Non-pigmented ciliary epithelial cell (primary cell): ENCODE results near the gene CCDC174.
"Not testable (repeated sequence)": the region's sequence is repeated elsewhere in the genome, so short reads cannot be mapped to it uniquely, and the experiment has no call there.

ENCODE experiments used
- DNase-seq: peaks from one replicate; pipeline ENCODE4 v3.0.0-alpha.2; 2010; ENCODE audit warnings: low read depth

The CCDC174 gene

GRCh38 chr3:14652360-14652907 lies 872 bp downstream of the CCDC174 start:
- DNase-seq: not testable (repeated sequence)

- no peak for DNase-seq
Measured at GRCh38 chr3:14657579-14657978, 6.0 kb downstream of the CCDC174 start.

GRCh38 chr3:14658978-14659377 lies 7.4 kb downstream of the CCDC174 start:
- no peak for DNase-seq

GRCh38 chr3:14660942-14661341 lies 9.4 kb downstream of the CCDC174 start:
- no peak for DNase-seq

GRCh38 chr3:14663396-14664135 lies 12.0 kb downstream of the CCDC174 start:
- DNase-seq: no peak

GRCh38 chr3:14664170-14664569 lies 12.6 kb downstream of the CCDC174 start:
- DNase-seq: no peak

- DNase-seq: no peak
Measured at GRCh38 chr3:14672588-14672987, 21.0 kb downstream of the CCDC174 start.

GRCh38 chr3:14674841-14675240 lies 23.3 kb downstream of the CCDC174 start, which contains the start of gene C3orf20:
Gene C3orf20, plus strand, starts transcription at chr3:14675141. Its CDS starts 7,573 bp downstream, at chr3:14682714.
- DNase-seq: no peak

GRCh38 chr3:14676881-14677280 lies 25.3 kb downstream of the CCDC174 start:
- no peak for DNase-seq

- no peak for DNase-seq
Measured at GRCh38 chr3:14678015-14678503, 26.5 kb downstream of the CCDC174 start.

GRCh38 chr3:14680115-14680514 lies 28.6 kb downstream of the CCDC174 start:
- no peak for DNase-seq

- peak; percentile 5 for DNase-seq
Measured at GRCh38 chr3:14680716-14681115, 29.2 kb downstream of the CCDC174 start.

GRCh38 chr3:14684447-14684846 lies 32.9 kb downstream of the CCDC174 start:
- DNase-seq: no peak

- DNase-seq: no peak
Measured at GRCh38 chr3:14685179-14685578, 33.6 kb downstream of the CCDC174 start.

GRCh38 chr3:14687360-14687759 lies 35.8 kb downstream of the CCDC174 start:
- no peak for DNase-seq

- DNase-seq: no peak
Measured at GRCh38 chr3:14688525-14688924, 37.0 kb downstream of the CCDC174 start.

GRCh38 chr3:14689247-14689980 lies 37.9 kb downstream of the CCDC174 start:
- DNase-seq: no peak

- DNase-seq: no peak
Measured at GRCh38 chr3:14691239-14691638, 39.7 kb downstream of the CCDC174 start.

- DNase-seq: no peak
Measured at GRCh38 chr3:14691719-14692118, 40.2 kb downstream of the CCDC174 start.

GRCh38 chr3:14698601-14699244 lies 47.2 kb downstream of the CCDC174 start:
- no peak for DNase-seq

- no peak for DNase-seq
Measured at GRCh38 chr3:14699643-14700042, 48.1 kb downstream of the CCDC174 start.

GRCh38 chr3:14700891-14701290 lies 49.3 kb downstream of the CCDC174 start:
- no peak for DNase-seq
